ENCODE measurements around the gene COL8A1.

COL8A1 gene

DNA sequence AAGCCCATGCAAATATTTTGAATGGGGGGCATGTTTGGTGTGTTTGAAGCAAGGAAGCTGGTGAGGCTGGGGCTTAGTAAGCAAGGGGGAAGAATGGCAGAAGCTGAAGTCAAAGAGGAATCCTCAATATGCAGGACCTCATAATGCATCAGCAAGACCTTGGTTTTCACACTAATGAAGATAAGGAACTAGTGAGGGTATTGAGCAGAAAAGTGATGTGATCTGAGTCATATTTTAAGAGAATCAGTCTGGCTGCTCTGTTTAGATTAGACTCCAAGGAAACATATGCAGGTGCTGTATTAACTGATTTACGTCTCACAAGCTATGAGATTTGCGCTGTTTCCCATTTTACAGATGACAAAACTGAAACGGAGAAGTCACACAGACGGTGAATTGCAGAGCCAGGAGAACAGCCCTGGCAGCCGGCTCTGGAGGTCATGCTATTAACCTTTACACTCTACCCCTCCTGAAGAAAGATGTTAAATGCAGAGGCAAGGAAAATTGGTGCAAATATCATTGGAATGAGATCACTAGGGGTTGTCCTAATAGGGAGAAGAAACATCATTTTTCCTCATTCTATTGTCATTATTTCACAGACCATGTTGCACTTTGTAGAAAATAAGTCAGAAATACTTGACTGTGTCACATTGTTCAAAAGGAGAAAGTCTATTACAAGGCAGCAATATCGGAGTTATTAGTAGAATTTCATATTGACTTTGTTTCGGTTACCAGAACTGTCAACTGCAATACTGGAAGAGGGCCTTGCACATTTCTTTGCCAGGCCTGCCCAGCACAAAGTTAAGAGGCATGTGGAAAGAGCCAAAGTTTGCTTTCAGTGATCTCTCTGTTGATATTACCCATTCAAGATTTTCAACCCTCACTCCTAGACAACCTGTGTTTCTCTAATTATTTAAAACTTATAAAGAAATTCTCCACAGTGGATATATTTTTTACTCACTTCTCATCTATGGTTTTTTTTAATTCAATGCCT is 64.9 kb downstream of the COL8A1 start:
- TF ChIP-seq, protein P1, sequence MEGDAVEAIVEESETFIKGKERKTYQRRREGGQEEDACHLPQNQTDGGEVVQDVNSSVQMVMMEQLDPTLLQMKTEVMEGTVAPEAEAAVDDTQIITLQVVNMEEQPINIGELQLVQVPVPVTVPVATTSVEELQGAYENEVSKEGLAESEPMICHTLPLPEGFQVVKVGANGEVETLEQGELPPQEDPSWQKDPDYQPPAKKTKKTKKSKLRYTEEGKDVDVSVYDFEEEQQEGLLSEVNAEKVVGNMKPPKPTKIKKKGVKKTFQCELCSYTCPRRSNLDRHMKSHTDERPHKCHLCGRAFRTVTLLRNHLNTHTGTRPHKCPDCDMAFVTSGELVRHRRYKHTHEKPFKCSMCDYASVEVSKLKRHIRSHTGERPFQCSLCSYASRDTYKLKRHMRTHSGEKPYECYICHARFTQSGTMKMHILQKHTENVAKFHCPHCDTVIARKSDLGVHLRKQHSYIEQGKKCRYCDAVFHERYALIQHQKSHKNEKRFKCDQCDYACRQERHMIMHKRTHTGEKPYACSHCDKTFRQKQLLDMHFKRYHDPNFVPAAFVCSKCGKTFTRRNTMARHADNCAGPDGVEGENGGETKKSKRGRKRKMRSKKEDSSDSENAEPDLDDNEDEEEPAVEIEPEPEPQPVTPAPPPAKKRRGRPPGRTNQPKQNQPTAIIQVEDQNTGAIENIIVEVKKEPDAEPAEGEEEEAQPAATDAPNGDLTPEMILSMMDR (conservative IDR thresholded peaks at IDR 0.05; ENCODE audit: low read depth, low read length): no peak
- H3K4me3 ChIP-seq (ENCODE audit: low read length): no peak overlapping the region
- DNase-seq (ENCODE audit: low read depth): no peak

DNA sequence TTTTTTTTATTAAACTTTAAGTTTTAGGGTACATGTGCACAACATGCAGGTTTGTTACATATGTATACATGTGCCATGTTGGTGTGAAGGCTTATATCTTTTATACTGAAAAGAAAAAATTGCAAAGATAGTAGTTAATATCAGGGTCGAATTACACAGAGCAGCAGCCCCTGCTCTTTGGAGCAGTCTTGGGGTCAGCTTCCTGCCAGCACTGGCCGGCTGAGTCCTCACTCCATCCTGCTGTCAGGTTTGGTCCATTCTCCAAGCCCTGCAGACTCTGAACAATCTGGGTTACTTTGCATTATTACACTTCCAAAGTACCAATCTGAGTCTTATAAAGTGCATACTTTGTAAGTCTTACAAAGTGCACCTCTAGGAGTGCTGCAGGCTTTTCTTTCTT is 66.0 kb downstream of the COL8A1 start:
- no peak overlapping the region for H3K4me3 ChIP-seq (ENCODE audit: low read length)
- DNase-seq (ENCODE audit: low read depth): no peak
- TF ChIP-seq, protein P1 (conservative IDR thresholded peaks at IDR 0.05; ENCODE audit: low read depth, low read length): peak; percentile 27

DNA sequence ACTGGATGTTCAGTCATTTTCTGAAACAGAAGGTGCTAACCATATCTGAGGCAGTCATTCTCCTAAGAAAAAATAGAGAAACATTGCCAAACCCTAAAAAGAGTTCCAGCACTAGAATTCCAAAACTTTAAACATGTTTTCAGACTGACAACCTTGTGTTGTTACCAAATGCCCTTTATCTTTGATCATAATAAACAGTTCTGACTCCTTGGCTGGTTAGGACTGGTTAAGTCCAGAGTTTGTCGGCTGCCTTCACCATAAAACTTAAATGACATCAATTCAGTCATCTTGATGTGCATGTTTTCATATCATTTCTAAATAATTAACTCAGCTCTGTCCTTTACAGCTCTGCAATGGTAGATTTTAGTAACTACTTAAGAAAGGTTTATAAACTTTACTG is 68.0 kb downstream of the COL8A1 start:
- TF ChIP-seq, protein P1 (conservative IDR thresholded peaks at IDR 0.05; ENCODE audit: low read depth, low read length): no peak
- DNase-seq (ENCODE audit: low read depth): no peak

DNA sequence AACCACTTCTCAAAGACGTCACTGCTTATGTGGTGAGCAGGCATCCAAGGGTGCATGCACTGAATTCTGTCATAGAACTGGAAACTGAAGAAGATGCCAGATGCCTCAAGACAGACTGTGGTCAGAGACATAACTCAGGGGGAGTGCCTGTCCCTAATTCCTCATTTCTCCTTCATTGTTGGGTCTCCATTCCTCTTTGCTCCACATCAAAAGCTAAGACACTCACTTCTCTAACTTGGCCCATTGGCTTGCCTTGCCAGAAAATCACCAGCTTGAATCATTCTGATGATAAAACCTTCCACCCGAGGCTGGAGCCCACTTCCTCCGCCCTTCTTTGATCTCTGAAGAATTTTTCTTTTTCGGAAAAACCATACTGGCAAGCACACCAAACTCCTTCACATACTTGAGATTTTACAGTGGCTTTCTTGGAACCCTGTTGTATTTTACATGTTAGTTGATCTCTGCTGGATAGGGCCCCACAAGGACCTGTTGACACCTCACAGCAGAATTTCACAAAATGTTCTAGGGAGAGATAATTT is 69.9 kb downstream of the COL8A1 start:
- no peak overlapping the region for H3K4me3 ChIP-seq (ENCODE audit: low read length)
- no peak for DNase-seq (ENCODE audit: low read depth)
- TF ChIP-seq, protein P1 (conservative IDR thresholded peaks at IDR 0.05; ENCODE audit: low read depth, low read length): no peak

More for the DNA sequence above, 68.0 kb downstream of the COL8A1 start:
- H3K4me3 ChIP-seq (ENCODE audit: low read length): no peak overlapping the region

DNA sequence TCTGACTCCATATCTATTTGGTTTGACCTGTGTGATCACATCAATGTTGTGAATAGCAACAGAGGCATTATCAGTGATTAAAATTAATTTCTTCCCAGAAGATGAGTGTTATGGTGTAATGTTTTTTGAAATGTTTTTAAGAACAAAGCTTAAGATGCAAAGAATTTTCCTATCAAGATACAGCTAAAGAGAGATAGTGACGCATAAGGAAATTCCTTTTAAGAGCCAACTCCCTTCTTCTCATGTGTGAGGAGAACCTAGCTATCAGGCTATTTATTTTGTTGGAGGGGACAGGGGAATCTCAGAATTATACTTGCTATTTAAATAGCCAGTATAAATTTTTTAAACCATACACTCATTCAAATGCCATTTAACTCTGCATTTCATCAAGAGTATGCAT is 71.3 kb downstream of the COL8A1 start:
- TF ChIP-seq, protein P1 (conservative IDR thresholded peaks at IDR 0.05; ENCODE audit: low read depth, low read length): no peak
- no peak overlapping the region for H3K4me3 ChIP-seq (ENCODE audit: low read length)

DNA sequence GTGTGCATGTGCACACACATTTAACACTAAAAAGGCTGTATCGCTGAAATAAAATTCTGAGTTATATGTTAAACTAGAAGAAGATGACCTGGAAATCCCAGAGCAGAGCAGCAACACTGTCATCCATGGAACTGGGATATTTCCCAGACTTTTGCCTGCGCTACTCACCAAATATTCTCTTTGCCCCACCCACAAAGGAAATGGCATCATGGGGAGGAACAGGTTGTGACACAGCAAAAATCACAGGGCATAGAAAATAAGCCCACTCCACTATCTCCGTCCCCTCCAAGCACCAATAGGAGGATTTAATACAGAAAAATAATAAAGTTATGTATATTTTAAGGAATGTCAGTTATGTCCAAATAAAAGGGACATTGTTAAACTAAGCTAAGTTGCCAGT is 71.7 kb downstream of the COL8A1 start:
- TF ChIP-seq, protein P1 (conservative IDR thresholded peaks at IDR 0.05; ENCODE audit: low read depth, low read length): no peak
- DNase-seq (ENCODE audit: low read depth): no peak
- no peak overlapping the region for H3K4me3 ChIP-seq (ENCODE audit: low read length)

More for the DNA sequence above, 71.3 kb downstream of the COL8A1 start:
- no peak for DNase-seq (ENCODE audit: low read depth)
